Tibial nerve (tissue), 4 donors: ENCODE results near the gene KCNH8. TPM values are rescaled to one million over a fixed set of nuclear protein-coding genes. Genes with fewer than 3 reads are reported as not detected.

ENCODE experiments used
- DNase-seq, 2 donors: peaks; one replicate each; pipeline ENCODE4 v3.0.0-alpha.2; 2019; ENCODE audit warnings: low spot score in 2 of 2
- H3K27ac ChIP-seq, 4 donors: fragments of 200-600 bp; sonication (generic) in 3 of 4; one replicate each; pipeline ENCODE4 v1.5.1; 2017 to 2019; ENCODE audit warnings: mild to moderate bottlenecking in 1 of 4
- H3K27me3 ChIP-seq, 2 donors: fragments of 200-600 bp; sonication (generic) in 1 of 2; one replicate each; pipeline versions ENCODE4 v1.5.1 to v1.6.0; 2017 to 2019
- H3K36me3 ChIP-seq, 3 donors: fragments of 200-600 bp; sonication (generic); one replicate each; pipeline ENCODE4 v1.5.1; 2018 to 2019
- H3K4me1 ChIP-seq, 4 donors: fragments of 200-600 bp; sonication (generic) in 3 of 4; one replicate each; pipeline ENCODE4 v1.5.1; 2017 to 2019
- H3K4me3 ChIP-seq, 4 donors: fragments of 200-600 bp; sonication (generic) in 3 of 4; one replicate each; pipeline ENCODE4 v1.5.1; 2017 to 2019; ENCODE audit warnings: mild to moderate bottlenecking in 1 of 4, moderate library complexity in 1 of 4
- H3K9me3 ChIP-seq, 4 donors: fragments of 200-600 bp; sonication (generic) in 3 of 4; one replicate each; pipeline ENCODE4 v1.5.1; 2017 to 2019
- CTCF ChIP-seq, 5 experiments: fragments of 200-600 bp in 3 of 5; fragments of 450-650 bp in 2 of 5; sonication (generic) in 3 of 5; IDR thresholded peaks; one replicate each; pipeline ENCODE4 v1.5.1; 2016 to 2019; ENCODE audit warnings: antibody characterized with exemption in 5 of 5, mild to moderate bottlenecking in 3 of 5, moderate library complexity in 2 of 5
- EP300 ChIP-seq, 2 donors: sonication (generic); formaldehyde crosslinking; IDR thresholded peaks; one replicate each; pipeline ENCODE4 v1.6.1; 2017; ENCODE audit warnings: antibody characterized with exemption in 2 of 2, mild to moderate bottlenecking in 1 of 2
- POLR2A ChIP-seq, 2 donors: fragments of 450-650 bp; IDR thresholded peaks; one replicate each; pipeline ENCODE4 v1.6.1; 2017; ENCODE audit warnings: antibody characterized with exemption in 2 of 2, mild to moderate bottlenecking in 2 of 2, moderate library complexity in 2 of 2
- WGBS, 2 donors: methylation state at CpG; one replicate each; pipeline ENCODE4 v1.1.5; 2018; 5-methylcytosine and 5-hydroxymethylcytosine counted together
- total RNA-seq, 4 donors: library from RNA; depleted of rRNA; stranded (reverse); fragments of >200 nt; gene quantifications; one replicate each; pipeline ENCODE4 v1.1.0, GENCODE V29; 2016

Gene KCNH8
- total RNA-seq, 4 donors from 2014 or later, result 0.22 to 0.98 (median 0.51) TPM

DNA sequence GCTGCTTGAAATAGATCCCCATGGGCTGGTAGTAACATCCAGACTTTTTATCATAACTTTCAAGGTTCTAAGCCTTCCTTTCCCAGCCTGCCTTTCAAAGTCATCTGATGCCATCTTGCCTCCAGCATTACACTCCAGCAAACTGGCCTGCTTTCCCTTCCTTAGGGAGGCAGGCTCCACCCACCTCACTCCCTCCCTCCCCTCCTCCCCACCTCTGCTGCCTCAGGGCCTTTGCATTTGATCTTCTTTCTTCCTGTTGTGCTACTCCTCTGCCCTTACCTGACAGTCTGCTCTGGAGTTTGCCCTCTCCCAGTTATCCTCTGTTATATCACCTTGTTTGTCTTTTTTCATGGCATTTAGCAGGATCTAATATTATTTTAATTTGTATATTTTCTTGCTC lies 319.5 kb downstream of the KCNH8 start:
- Histone ChIP-seq H3K36me3 (no peaks in the 10 kb centered on the region), H3K9me3 (no peaks in the 10 kb centered on the region), H3K4me3 (no peak overlapping the region), H3K27ac (no peak overlapping the region), H3K27me3 (no peaks in the 10 kb centered on the region), H3K4me1 (no peaks in the 10 kb centered on the region)
- TF ChIP-seq POLR2A (IDR thresholded peaks at IDR 0.05) (no peak), CTCF (IDR thresholded peaks at IDR 0.05) (no peak), EP300 (IDR thresholded peaks at IDR 0.05) (no peak)
- DNase-seq, result no peak

DNA sequence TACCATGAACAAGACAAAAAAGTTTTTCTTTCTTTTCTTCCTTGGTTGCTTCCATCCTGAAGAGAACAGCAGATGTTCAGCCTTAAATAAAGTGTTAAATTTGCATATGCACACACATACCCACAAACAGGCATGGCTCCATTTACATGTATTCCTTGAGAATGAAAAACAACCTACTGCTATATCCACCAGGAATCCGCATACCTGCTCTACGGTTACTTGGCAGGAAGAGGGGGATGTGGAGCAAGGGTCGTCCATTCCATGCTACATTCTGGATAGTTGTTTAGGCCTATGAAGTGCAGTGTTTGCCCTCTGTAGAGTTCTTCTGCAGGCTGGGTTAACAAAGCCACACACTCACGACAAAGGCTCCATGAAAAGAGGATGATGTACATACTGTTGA lies 322.8 kb downstream of the KCNH8 start:
- no peak for TF ChIP-seq CTCF (IDR thresholded peaks at IDR 0.05)
- no peak for TF ChIP-seq EP300 (IDR thresholded peaks at IDR 0.05)
- no peak for TF ChIP-seq POLR2A (IDR thresholded peaks at IDR 0.05)
- Histone ChIP-seq H3K36me3 (no peaks in the 10 kb centered on the region), H3K4me1 (no peaks in the 10 kb centered on the region), H3K27ac (no peak overlapping the region), H3K9me3 (no peaks in the 10 kb centered on the region), H3K4me3 (no peak overlapping the region), H3K27me3 (no peaks in the 10 kb centered on the region)
- no peak for DNase-seq
- whole genome bisulfite sequencing, 2 donors, result 78 to 82% methylated on average over 4 of the region's 4 CpGs

DNA sequence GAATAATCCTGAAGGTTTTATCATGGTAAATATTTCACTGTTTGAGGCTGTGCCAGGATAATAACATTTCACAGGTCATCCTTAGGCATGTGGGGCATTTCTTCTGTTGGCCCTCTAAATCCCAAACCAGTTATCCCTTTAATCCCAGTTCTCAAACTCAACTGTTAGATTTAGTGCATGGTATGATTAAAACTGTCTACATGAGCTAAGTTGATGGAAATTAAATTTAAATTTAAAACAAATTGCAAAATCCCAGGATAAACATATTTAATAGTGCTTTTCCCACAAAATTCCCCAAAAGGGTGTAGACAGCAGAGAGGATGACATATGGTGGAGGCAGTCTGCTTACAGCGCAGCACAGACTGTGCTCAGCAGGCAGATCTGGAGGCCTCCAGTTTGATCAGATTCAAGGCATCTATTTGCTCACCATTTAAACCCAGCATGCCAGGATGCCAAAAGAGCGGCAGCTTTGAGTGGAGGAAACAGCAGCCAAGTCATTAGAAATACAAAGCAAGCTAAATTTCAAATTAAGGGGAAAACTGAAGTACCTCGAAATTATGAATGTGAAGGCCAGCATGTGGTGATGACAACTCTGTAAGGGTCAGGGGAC lies 325.8 kb downstream of the KCNH8 start:
- no peak for DNase-seq
- no peaks in the 10 kb centered on the region for H3K36me3 ChIP-seq
- WGBS, 2 donors, result 61 to 69% methylated on average over 3 of the region's 3 CpGs
- H3K4me1 ChIP-seq, result no peaks in the 10 kb centered on the region
- no peak overlapping the region for H3K27ac ChIP-seq
- no peak overlapping the region for H3K4me3 ChIP-seq
- no peaks in the 10 kb centered on the region for H3K9me3 ChIP-seq
- no peaks in the 10 kb centered on the region for H3K27me3 ChIP-seq
- TF ChIP-seq POLR2A (IDR thresholded peaks at IDR 0.05) (no peak), EP300 (IDR thresholded peaks at IDR 0.05) (no peak), CTCF (IDR thresholded peaks at IDR 0.05) (no peak)

GRCh38 chr3:19476281-19476680 lies 328.0 kb downstream of the KCNH8 start:
- TF ChIP-seq POLR2A (IDR thresholded peaks at IDR 0.05) (no peak), CTCF (IDR thresholded peaks at IDR 0.05) (no peak), EP300 (IDR thresholded peaks at IDR 0.05) (no peak)
- no peaks in the 10 kb centered on the region for H3K4me1 ChIP-seq
- no peaks in the 10 kb centered on the region for H3K9me3 ChIP-seq
- 56 to 58% methylated on average over 7 of the region's 7 CpGs for WGBS, 2 donors
- no peak overlapping the region for H3K4me3 ChIP-seq
- H3K27ac ChIP-seq, result no peak overlapping the region
- H3K36me3 ChIP-seq, result no peaks in the 10 kb centered on the region
- H3K27me3 ChIP-seq, result no peaks in the 10 kb centered on the region
- DNase-seq, result no peak

DNA sequence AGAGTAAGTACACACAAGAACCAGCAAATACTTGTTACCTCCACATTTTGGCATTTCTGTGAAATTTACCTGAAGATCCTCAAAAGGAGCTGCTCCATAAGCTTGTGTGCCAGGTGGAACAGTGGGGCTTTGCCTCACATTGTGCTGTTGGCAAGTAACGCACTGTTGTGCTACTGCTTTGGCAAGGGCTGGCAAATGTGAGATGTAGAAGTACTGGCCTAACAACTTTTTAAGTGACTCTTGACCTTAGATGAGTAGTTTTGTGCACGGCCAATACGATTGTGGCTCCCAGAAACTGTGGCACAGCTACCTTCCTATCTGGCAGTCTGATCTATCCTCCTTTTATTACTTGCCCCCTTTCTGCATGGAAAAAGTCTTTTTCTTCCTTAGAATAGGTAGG lies 337.0 kb downstream of the KCNH8 start:
- Histone ChIP-seq H3K4me3 (no peak overlapping the region), H3K27me3 (no peaks in the 10 kb centered on the region), H3K4me1 (no peaks in the 10 kb centered on the region), H3K36me3 (no peaks in the 10 kb centered on the region), H3K27ac (no peak overlapping the region), H3K9me3 (no peaks in the 10 kb centered on the region)
- WGBS, 2 donors, result 83 to 93% methylated on average over 3 of the region's 3 CpGs
- no peak for DNase-seq
- no peak for TF ChIP-seq EP300 (IDR thresholded peaks at IDR 0.05)
- TF ChIP-seq CTCF (IDR thresholded peaks at IDR 0.05), result no peak
- TF ChIP-seq POLR2A (IDR thresholded peaks at IDR 0.05), result no peak
